A549 (cell line): ENCODE results near the gene CAB39.

Source experiments
- CHD4 ChIP-seq: fragments of 200-600 bp; sonication (generic); IDR thresholded peaks from 2 replicates; pipeline ENCODE4 v1.6.1; 2016; ENCODE audit warnings: antibody characterized with exemption, mild to moderate bottlenecking, borderline replicate concordance
- POLR2A ChIP-seq: IDR thresholded peaks from 2 replicates; pipeline ENCODE4 v1.6.1; 2012; ENCODE audit warnings: mild to moderate bottlenecking, low read length
- TF ChIP-seq, protein P1 (sequence below): fragments of >200 bp; sonication (Bioruptor Twin); formaldehyde crosslinking; IDR thresholded peaks from 3 replicates; pipeline ENCODE4 v1.5.1; 2016

DNA sequence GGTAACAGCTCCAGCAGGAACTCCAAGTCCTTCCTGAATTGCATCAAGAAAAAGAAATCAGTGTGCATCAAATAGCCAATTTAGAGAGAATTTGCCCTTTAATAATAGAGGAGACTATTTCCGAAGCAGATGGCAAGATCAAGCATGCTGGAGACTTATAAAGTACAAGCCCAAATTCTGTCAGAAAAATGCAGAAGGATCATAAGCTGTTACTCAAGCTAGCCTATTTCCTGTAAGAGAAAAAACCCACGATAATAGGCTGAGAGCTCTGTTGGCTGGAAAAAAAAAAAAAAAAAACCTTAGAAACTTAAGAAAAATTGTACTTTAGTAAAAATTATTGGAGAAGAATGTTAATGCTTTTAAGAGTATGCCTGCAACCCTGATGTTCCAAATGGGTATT, 127.7 kb downstream of the CAB39 start:
- TF ChIP-seq, protein P1, sequence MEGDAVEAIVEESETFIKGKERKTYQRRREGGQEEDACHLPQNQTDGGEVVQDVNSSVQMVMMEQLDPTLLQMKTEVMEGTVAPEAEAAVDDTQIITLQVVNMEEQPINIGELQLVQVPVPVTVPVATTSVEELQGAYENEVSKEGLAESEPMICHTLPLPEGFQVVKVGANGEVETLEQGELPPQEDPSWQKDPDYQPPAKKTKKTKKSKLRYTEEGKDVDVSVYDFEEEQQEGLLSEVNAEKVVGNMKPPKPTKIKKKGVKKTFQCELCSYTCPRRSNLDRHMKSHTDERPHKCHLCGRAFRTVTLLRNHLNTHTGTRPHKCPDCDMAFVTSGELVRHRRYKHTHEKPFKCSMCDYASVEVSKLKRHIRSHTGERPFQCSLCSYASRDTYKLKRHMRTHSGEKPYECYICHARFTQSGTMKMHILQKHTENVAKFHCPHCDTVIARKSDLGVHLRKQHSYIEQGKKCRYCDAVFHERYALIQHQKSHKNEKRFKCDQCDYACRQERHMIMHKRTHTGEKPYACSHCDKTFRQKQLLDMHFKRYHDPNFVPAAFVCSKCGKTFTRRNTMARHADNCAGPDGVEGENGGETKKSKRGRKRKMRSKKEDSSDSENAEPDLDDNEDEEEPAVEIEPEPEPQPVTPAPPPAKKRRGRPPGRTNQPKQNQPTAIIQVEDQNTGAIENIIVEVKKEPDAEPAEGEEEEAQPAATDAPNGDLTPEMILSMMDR: no peak
- TF ChIP-seq CHD4: no peak
- no peak for TF ChIP-seq POLR2A
